Osteocyte (in vitro differentiated cells): ENCODE results near the gene BCAT1. TPM values are rescaled to one million over a fixed set of nuclear protein-coding genes. Genes with fewer than 3 reads are reported as not detected.

Source experiments
- DNase-seq: peaks from one replicate; pipeline ENCODE4 v3.0.0; 2021; ENCODE audit warnings: mixed read lengths; ENCODE audit not compliant: unreplicated experiment; ENCODE audit errors: extremely low spot score
- H3K27ac Mint-ChIP-seq: one replicate; pipeline ENCODE4 v1.8.0; 2021; ENCODE audit warnings: mild to moderate bottlenecking, mixed read lengths; ENCODE audit not compliant: unreplicated experiment
- H3K27me3 Mint-ChIP-seq: one replicate; pipeline ENCODE4 v1.8.0; 2021; ENCODE audit warnings: mixed read lengths; ENCODE audit not compliant: unreplicated experiment
- H3K36me3 Mint-ChIP-seq: one replicate; pipeline ENCODE4 v1.8.0; 2021; ENCODE audit warnings: mixed read lengths; ENCODE audit not compliant: unreplicated experiment
- H3K4me1 Mint-ChIP-seq: one replicate; pipeline ENCODE4 v1.8.0; 2021; ENCODE audit warnings: mixed read lengths; ENCODE audit not compliant: unreplicated experiment
- H3K4me3 Mint-ChIP-seq: one replicate; pipeline ENCODE4 v1.8.0; 2021; ENCODE audit warnings: mild to moderate bottlenecking, moderate library complexity, mixed read lengths; ENCODE audit not compliant: unreplicated experiment
- H3K9me3 Mint-ChIP-seq: one replicate; pipeline ENCODE4 v1.8.0; 2021; ENCODE audit warnings: mixed read lengths; ENCODE audit not compliant: unreplicated experiment
- CTCF ChIP-seq: fragments of 200-600 bp; sonication (generic); IDR thresholded peaks from 2 replicates; pipeline ENCODE4 v1.5.0; 2021; ENCODE audit warnings: antibody characterized with exemption, mild to moderate bottlenecking, moderate library complexity
- long read RNA-seq: library from polyadenylated mRNA; unstranded; transcript quantifications from one replicate; pipeline ENCODE4 v2.0.0, GENCODE V29; 2021
- total RNA-seq: library from RNA; stranded (reverse); gene quantifications from 2 replicates; pipeline ENCODE4 v1.2.1, GENCODE V29; 2021

The BCAT1 gene
- total RNA-seq: 155 and 167 TPM in 2 replicates
- long read RNA-seq, full-length matches to known transcripts: 343 of 522 reads
- long read RNA-seq, partial matches to known transcripts: 48 of 522 reads
- long read RNA-seq, other reads (novel, unspliced or antisense): 131 of 522 reads

GRCh38 chr12:24948757-24949722 is at the start of gene BCAT1:
TSS of gene BCAT1 (minus strand) at chr12:24949101. CDS start at chr12:24948932, 169 bp downstream.
- peaks cover 6% of the 10 kb centered on the region for H3K36me3 Mint-ChIP-seq
- peak; percentile 91 for DNase-seq
- H3K27me3 Mint-ChIP-seq: no peaks in the 10 kb centered on the region
- peak within 1 kb of the TSS; percentile 93 for H3K4me3 Mint-ChIP-seq
- H3K9me3 Mint-ChIP-seq: no peaks in the 10 kb centered on the region
- peaks cover 49% of the 10 kb centered on the region for H3K4me1 Mint-ChIP-seq
- H3K27ac Mint-ChIP-seq: peak within 1 kb of the TSS; percentile 95
- peak; percentile 20 for TF ChIP-seq CTCF

GRCh38 chr12:24997970-24998582 is 49.2 kb upstream of the BCAT1 start:
- H3K36me3 Mint-ChIP-seq: no peaks in the 10 kb centered on the region
- H3K9me3 Mint-ChIP-seq: no peaks in the 10 kb centered on the region
- peak overlapping the region; percentile 89 for H3K27ac Mint-ChIP-seq
- DNase-seq: no peak
- no peaks in the 10 kb centered on the region for H3K27me3 Mint-ChIP-seq
- peak overlapping the region; percentile 17 for H3K4me3 Mint-ChIP-seq
- no peak for TF ChIP-seq CTCF
- peaks cover 32% of the 10 kb centered on the region for H3K4me1 Mint-ChIP-seq

- peaks cover 32% of the 10 kb centered on the region for H3K4me1 Mint-ChIP-seq
- no peak for DNase-seq
These were observed 48.6 kb upstream of the BCAT1 start for GRCh38 chr12:24997496-24997895.

GRCh38 chr12:24996820-24997219 is 47.9 kb upstream of the BCAT1 start:
- H3K4me1 Mint-ChIP-seq: peaks cover 32% of the 10 kb centered on the region
- no peaks in the 10 kb centered on the region for H3K36me3 Mint-ChIP-seq
- no peak for TF ChIP-seq CTCF
- no peak overlapping the region for H3K27ac Mint-ChIP-seq
- H3K27me3 Mint-ChIP-seq: no peaks in the 10 kb centered on the region
- no peaks in the 10 kb centered on the region for H3K9me3 Mint-ChIP-seq
- DNase-seq: no peak
- H3K4me3 Mint-ChIP-seq: no peak overlapping the region

More at GRCh38 chr12:24997496-24997895, 48.6 kb upstream of the BCAT1 start:
- Mint-ChIP-seq H3K36me3 (no peaks in the 10 kb centered on the region), H3K4me3 (no peak overlapping the region), H3K9me3 (no peaks in the 10 kb centered on the region), H3K27me3 (no peaks in the 10 kb centered on the region), H3K27ac (peak overlapping the region; percentile 89)
- TF ChIP-seq CTCF: no peak
